Caco-2 (cell line): ENCODE results near the gene BANK1. TPM values are rescaled to one million over a fixed set of nuclear protein-coding genes. Genes with fewer than 3 reads are reported as not detected.

ENCODE experiments used
- BruUV-seq: library from RNA; stranded (reverse); fragments of 400-500 nt; replicated peaks from 2 replicates; lab custom pipeline; 2021; lab: Mats Ljungman, UMichigan
- CTCF ChIA-PET: fragments of 300-600 bp; sonication (Branson Sonifier 250); formaldehyde crosslinking; loops from one replicate; lab custom pipeline; 2022; ENCODE audit warnings: antibody characterized with exemption; lab: Charles Lee
- POLR2A ChIA-PET: fragments of 300-600 bp; sonication (Branson Sonifier 250); formaldehyde crosslinking; loops from one replicate; lab custom pipeline; 2022; ENCODE audit warnings: antibody characterized with exemption; lab: Charles Lee
- DNase-seq, 2 experiments: peaks; one replicate each; pipeline versions ENCODE4 v3.0.0 to v3.0.0-alpha.2; 2020 to 2022
- H3K27me3 ChIP-seq: replicated peaks from 2 replicates; pipeline ENCODE4 v1.6.0; 2011; ENCODE audit warnings: low read length; ENCODE audit not compliant: control insufficient read depth, insufficient read depth
- H3K36me3 ChIP-seq: 2 replicates; pipeline ENCODE4 v1.5.1; 2011; ENCODE audit warnings: low read length; ENCODE audit not compliant: control insufficient read depth, insufficient read depth
- H3K4me1 ChIP-seq: fragments of 250-450 bp; sonication (Bioruptor Pico); 2 replicates; pipeline ENCODE4 v1.5.1; 2020; ENCODE audit warnings: mild to moderate bottlenecking
- H3K4me3 ChIP-seq: 2 replicates; pipeline ENCODE4 v1.5.1; 2011; ENCODE audit warnings: low read depth, mild to moderate bottlenecking, control low read depth, low read length
- H3K9me3 ChIP-seq: fragments of 250-450 bp; sonication (Bioruptor Pico); 2 replicates; pipeline ENCODE4 v1.5.1; 2020; ENCODE audit warnings: mild to moderate bottlenecking, moderate library complexity
- H3K27ac Mint-ChIP-seq: one replicate; pipeline ENCODE4 v1.8.0; 2022; ENCODE audit warnings: mixed read lengths; ENCODE audit not compliant: unreplicated experiment
- H3K27me3 Mint-ChIP-seq: one replicate; pipeline ENCODE4 v1.8.0; 2022; ENCODE audit warnings: mixed read lengths; ENCODE audit not compliant: insufficient read depth, unreplicated experiment
- H3K36me3 Mint-ChIP-seq: one replicate; pipeline ENCODE4 v1.8.0; 2022; ENCODE audit warnings: mild to moderate bottlenecking, mixed read lengths; ENCODE audit not compliant: insufficient read depth, unreplicated experiment
- H3K4me1 Mint-ChIP-seq: one replicate; pipeline ENCODE4 v1.8.0; 2022; ENCODE audit warnings: low read depth, mixed read lengths; ENCODE audit not compliant: unreplicated experiment
- H3K4me3 Mint-ChIP-seq: one replicate; pipeline ENCODE4 v1.8.0; 2022; ENCODE audit warnings: mild to moderate bottlenecking, moderate library complexity, mixed read lengths; ENCODE audit not compliant: unreplicated experiment
- H3K9me3 Mint-ChIP-seq: one replicate; pipeline ENCODE4 v1.8.0; 2022; ENCODE audit warnings: mixed read lengths; ENCODE audit not compliant: unreplicated experiment
- CTCF ChIP-seq, 2 experiments: fragments of 200-600 bp in 1 of 2; IDR thresholded peaks; 1 replicate in 1 of 2; 2 replicates in 1 of 2; pipeline versions ENCODE4 v1.5.1 to v1.8.0; 2011 to 2022; ENCODE audit warnings: antibody characterized with exemption in 1 of 2, control low read depth in 1 of 2, inconsistent platforms in 1 of 2, low read depth in 1 of 2, low read length in 1 of 2, mild to moderate bottlenecking in 1 of 2, moderate library complexity in 1 of 2; ENCODE audit not compliant: insufficient read depth in 1 of 2, severe bottlenecking in 1 of 2, unreplicated experiment in 1 of 2
- intact Hi-C: fragments of 100-400 bp; cut with micrococcal nuclease; formaldehyde crosslinking; loops from one replicate; pipeline ENCODE4 v1.10.0; 2022; ENCODE audit not compliant: unreplicated experiment
- total RNA-seq: library from RNA; stranded (reverse); gene quantifications from 2 replicates; pipeline ENCODE4 v1.2.3, GENCODE V29; 2022

The BANK1 gene
- total RNA-seq, 1 experiment from 2014 or later, result 5.7 TPM

GRCh38 chr4:101864660-101865059 lies 74.1 kb downstream of the BANK1 start:
- BruUV-seq, result no TSS peak
- POLR2A ChIA-PET, result no interaction called here
- Mint-ChIP-seq H3K9me3 (peaks cover 29% of the 10 kb centered on the region), H3K27me3 (no peaks in the 10 kb centered on the region), H3K36me3 (peaks cover 26% of the 10 kb centered on the region), H3K27ac (peak overlapping the region; percentile 100), H3K4me3 (peak overlapping the region; percentile 67), H3K4me1 (peaks cover 24% of the 10 kb centered on the region)
- DNase-seq, result peak; percentile 39 to 57
- Histone ChIP-seq H3K9me3 (peaks cover 22% of the 10 kb centered on the region), H3K36me3 (no peaks in the 10 kb centered on the region), H3K4me1 (peaks cover 29% of the 10 kb centered on the region), H3K4me3 (no peak overlapping the region), H3K27me3 (no peaks in the 10 kb centered on the region)
- intact Hi-C loops, result loop anchor here (1.0 to 5.0 kb wide), 6 partner anchors 21 to 517 kb away; partner anchors contain the start of genes BANK1 and PPP3CA
- CTCF ChIA-PET, result no interaction called here
- TF ChIP-seq CTCF (IDR thresholded peaks at IDR 0.05; ENCODE audit: insufficient read depth in 1 of 2, low read depth in 1 of 2, low read length in 1 of 2, severe bottlenecking in 1 of 2, unreplicated experiment in 1 of 2), result no peak

- peak overlapping the region; percentile 67 for H3K4me3 Mint-ChIP-seq
- H3K36me3 Mint-ChIP-seq, result peaks cover 26% of the 10 kb centered on the region
- H3K4me1 Mint-ChIP-seq, result peaks cover 26% of the 10 kb centered on the region
- Histone ChIP-seq H3K4me3 (no peak overlapping the region), H3K4me1 (peaks cover 29% of the 10 kb centered on the region), H3K36me3 (no peaks in the 10 kb centered on the region), H3K9me3 (peaks cover 22% of the 10 kb centered on the region), H3K27me3 (no peaks in the 10 kb centered on the region)
- no peaks in the 10 kb centered on the region for H3K27me3 Mint-ChIP-seq
- intact Hi-C loops, result loop anchor here (1.0 to 5.0 kb wide), 6 partner anchors 20 to 518 kb away; partner anchors contain the start of genes BANK1 and PPP3CA
- TF ChIP-seq CTCF (IDR thresholded peaks at IDR 0.05; ENCODE audit: insufficient read depth in 1 of 2, low read depth in 1 of 2, low read length in 1 of 2, severe bottlenecking in 1 of 2, unreplicated experiment in 1 of 2), result no peak
- BruUV-seq, result no TSS peak
- peak overlapping the region; percentile 100 for H3K27ac Mint-ChIP-seq
- POLR2A ChIA-PET, result interaction anchor here (0.6 kb wide), 1 partner anchor 86 kb away, joined by 5 read pairs; no protein-coding TSS in a partner anchor
- CTCF ChIA-PET, result no interaction called here
- peaks cover 27% of the 10 kb centered on the region for H3K9me3 Mint-ChIP-seq
- peak; percentile 71 to 78 for DNase-seq
Observed at GRCh38 chr4:101865501-101866062, 75.1 kb downstream of the BANK1 start.

GRCh38 chr4:101870874-101871273 lies 80.3 kb downstream of the BANK1 start:
- Histone ChIP-seq H3K9me3 (peaks cover 14% of the 10 kb centered on the region), H3K27me3 (no peaks in the 10 kb centered on the region), H3K36me3 (no peaks in the 10 kb centered on the region), H3K4me1 (peaks cover 10% of the 10 kb centered on the region), H3K4me3 (no peak overlapping the region)
- intact Hi-C loops, result no loop called here
- Mint-ChIP-seq H3K4me1 (peaks cover 18% of the 10 kb centered on the region), H3K27ac (no peak overlapping the region), H3K36me3 (peaks cover 8% of the 10 kb centered on the region), H3K27me3 (no peaks in the 10 kb centered on the region), H3K4me3 (no peak overlapping the region), H3K9me3 (peaks cover 18% of the 10 kb centered on the region)
- no peak for DNase-seq
- BruUV-seq, result no TSS peak
- no peak for TF ChIP-seq CTCF (IDR thresholded peaks at IDR 0.05; ENCODE audit: insufficient read depth in 1 of 2, low read depth in 1 of 2, low read length in 1 of 2, severe bottlenecking in 1 of 2, unreplicated experiment in 1 of 2)
- CTCF ChIA-PET, result no interaction called here
- POLR2A ChIA-PET, result no interaction called here
